Stimulated activated CD8-positive, alpha-beta memory T cell treated with anti-CD3 and anti-CD28 coated beads, Interleukin-2, amount 100 ng/mL, for 48 hours (primary cell): Measurements from ENCODE around the gene CFAP43.
"Not testable (repeated sequence)": the region's sequence is repeated elsewhere in the genome, so short reads cannot be mapped to it uniquely, and the experiment has no call there.

Source experiments
- DNase-seq, 2 donors: peaks; one replicate each; pipeline ENCODE4 v3.0.0-alpha.2; 2020; ENCODE audit warnings: low read depth in 2 of 2

CFAP43 gene

GRCh38 chr10:104256335-104256961 is 24.3 kb upstream of the CFAP43 start:
- DNase-seq = no peak

- no peak for DNase-seq
These were observed 23.3 kb upstream of the CFAP43 start for GRCh38 chr10:104255311-104255981.

- peak; percentile 45 to 47 for DNase-seq
These were observed 22.5 kb upstream of the CFAP43 start, which contains the start of gene GSTO1 for GRCh38 chr10:104254493-104255310. Gene GSTO1, plus strand, starts transcription at chr10:104254892. Its CDS starts 37 bp downstream, at chr10:104254929.

- DNase-seq = no peak
These were observed 21.6 kb upstream of the CFAP43 start for GRCh38 chr10:104253606-104254410.

GRCh38 chr10:104253106-104253505 is 20.9 kb upstream of the CFAP43 start:
- no peak for DNase-seq

- DNase-seq = no peak
These were observed 20.2 kb upstream of the CFAP43 start for GRCh38 chr10:104252368-104252767.

- no peak for DNase-seq
These were observed 19.3 kb upstream of the CFAP43 start for GRCh38 chr10:104251443-104251842.

- no peak for DNase-seq
These were observed 18.2 kb upstream of the CFAP43 start for GRCh38 chr10:104250371-104250770.

- not testable (repeated sequence) for DNase-seq
These were observed 16.8 kb upstream of the CFAP43 start for GRCh38 chr10:104248931-104249330.

- DNase-seq = no peak
These were observed 15.5 kb upstream of the CFAP43 start for GRCh38 chr10:104247513-104248146.

- no peak for DNase-seq
These were observed 14.8 kb upstream of the CFAP43 start for GRCh38 chr10:104246976-104247375.

GRCh38 chr10:104245066-104245632 is 13.0 kb upstream of the CFAP43 start:
- no peak for DNase-seq

- DNase-seq = no peak
These were observed 11.3 kb upstream of the CFAP43 start for GRCh38 chr10:104243512-104243911.

- not testable (repeated sequence) for DNase-seq
These were observed 10.8 kb upstream of the CFAP43 start for GRCh38 chr10:104243009-104243408.

GRCh38 chr10:104242545-104242944 is 10.4 kb upstream of the CFAP43 start:
- DNase-seq = no peak

- DNase-seq = no peak
These were observed 7.9 kb upstream of the CFAP43 start for GRCh38 chr10:104240078-104240477.

GRCh38 chr10:104235801-104236200 is 3.6 kb upstream of the CFAP43 start:
- no peak for DNase-seq

- DNase-seq = no peak
These were observed 2.8 kb upstream of the CFAP43 start for GRCh38 chr10:104234934-104235333.

GRCh38 chr10:104233817-104234216 is 1.7 kb upstream of the CFAP43 start:
- no peak for DNase-seq

- DNase-seq = no peak
These were observed 494 bp upstream of the CFAP43 start for GRCh38 chr10:104232613-104233102.

GRCh38 chr10:104230490-104230889 is 1.7 kb downstream of the CFAP43 start:
- no peak for DNase-seq
